ENCODE results near the gene ZNF124. TPM values are rescaled to one million over a fixed set of nuclear protein-coding genes. Genes with fewer than 3 reads are reported as not detected.
"Not testable (repeated sequence)": the region's sequence is repeated elsewhere in the genome, so short reads cannot be mapped to it uniquely, and the experiment has no call there.

Gene ZNF124
- total RNA-seq, 1 experiment from 2014 or later, result 30.2 TPM

DNA sequence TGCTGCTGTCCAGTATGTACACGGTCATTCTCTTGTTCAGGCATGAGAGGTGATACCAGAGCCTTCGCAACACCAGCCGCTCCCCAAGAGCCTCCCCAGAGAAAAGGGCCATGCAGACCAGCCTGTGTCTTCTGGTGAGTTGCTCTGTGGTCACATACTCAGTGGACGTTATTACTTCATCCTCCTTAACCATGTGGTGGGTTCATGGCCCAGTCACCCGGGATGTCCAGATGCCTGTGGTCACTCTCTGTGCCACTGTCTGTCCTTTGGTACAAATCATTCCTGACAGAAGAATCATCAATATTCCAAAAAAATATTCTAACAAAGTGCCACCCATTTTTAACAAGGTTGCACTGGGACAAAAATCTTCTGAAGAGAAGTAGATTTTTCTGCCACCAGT lies 8.8 kb upstream of the ZNF124 start:
- in situ Hi-C loops (cut with HindIII; ENCODE audit: low pct_unique_long_range_greater_than_20kb, low sequenced_read_pairs), result no loop called here
- no peak for DNase-seq (ENCODE audit: low read depth, low spot score)

DNA sequence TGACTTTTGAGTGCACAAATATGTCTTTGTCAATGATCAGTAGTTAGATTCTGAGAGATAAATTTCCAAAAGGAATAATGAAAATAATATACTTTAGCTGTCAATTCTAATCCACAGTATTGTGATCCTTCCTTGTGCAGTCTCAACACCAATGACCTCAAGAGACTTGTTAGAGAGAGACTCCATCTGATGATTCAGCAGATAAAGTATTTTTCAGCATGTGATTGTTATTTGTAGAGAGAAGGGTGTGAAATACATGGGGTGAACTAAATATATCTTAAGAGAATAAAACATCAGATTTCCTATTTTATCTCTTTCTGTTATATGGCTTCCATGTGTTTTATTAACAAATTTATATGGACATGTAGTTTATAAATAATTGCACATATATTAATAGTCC lies 5.9 kb upstream of the ZNF124 start:
- no peak for DNase-seq (ENCODE audit: low read depth, low spot score)
- in situ Hi-C loops (cut with HindIII; ENCODE audit: low pct_unique_long_range_greater_than_20kb, low sequenced_read_pairs), result no loop called here

DNA sequence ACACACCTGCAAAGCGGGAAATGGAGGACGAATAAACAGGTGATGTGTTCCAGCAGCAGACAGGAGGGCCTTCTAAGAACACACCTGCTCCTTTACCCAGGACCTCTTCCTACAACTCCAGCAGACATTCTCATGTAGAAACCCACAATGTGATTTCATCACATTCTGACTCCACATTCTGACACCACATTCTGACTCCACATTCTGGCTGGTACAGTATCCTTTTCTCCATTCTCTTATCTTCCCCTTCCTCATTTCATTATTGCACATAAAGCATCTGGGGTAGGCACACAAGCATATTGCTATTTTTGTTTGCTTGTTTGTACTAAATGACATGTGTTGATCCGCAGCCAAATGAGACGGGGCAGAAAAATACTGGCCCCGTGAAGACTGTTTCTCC lies 3.6 kb upstream of the ZNF124 start:
- no peak for DNase-seq (ENCODE audit: low read depth, low spot score)
- in situ Hi-C loops (cut with HindIII; ENCODE audit: low pct_unique_long_range_greater_than_20kb, low sequenced_read_pairs), result no loop called here

DNA sequence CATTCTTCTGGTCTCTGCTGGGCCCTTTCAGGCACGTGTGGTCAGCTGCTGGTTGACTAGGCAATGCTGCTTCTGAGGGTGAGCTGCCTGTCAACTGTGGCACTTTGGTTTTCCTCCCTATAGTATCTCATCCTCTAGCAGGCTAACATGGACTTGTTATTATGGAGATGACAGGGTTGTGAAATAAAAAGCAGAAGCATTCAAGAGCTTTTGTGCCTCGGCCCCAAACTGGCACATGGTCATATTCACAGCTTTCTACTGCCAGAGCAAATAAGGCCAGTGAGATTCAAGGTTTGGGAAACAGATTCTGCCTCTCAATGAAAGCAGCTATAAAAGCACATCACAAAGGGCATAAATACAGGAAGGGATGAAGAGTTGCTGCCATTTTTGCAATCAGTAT lies 1.6 kb upstream of the ZNF124 start:
- no peak for DNase-seq (ENCODE audit: low read depth, low spot score)
- in situ Hi-C loops (cut with HindIII; ENCODE audit: low pct_unique_long_range_greater_than_20kb, low sequenced_read_pairs), result no loop called here

DNA sequence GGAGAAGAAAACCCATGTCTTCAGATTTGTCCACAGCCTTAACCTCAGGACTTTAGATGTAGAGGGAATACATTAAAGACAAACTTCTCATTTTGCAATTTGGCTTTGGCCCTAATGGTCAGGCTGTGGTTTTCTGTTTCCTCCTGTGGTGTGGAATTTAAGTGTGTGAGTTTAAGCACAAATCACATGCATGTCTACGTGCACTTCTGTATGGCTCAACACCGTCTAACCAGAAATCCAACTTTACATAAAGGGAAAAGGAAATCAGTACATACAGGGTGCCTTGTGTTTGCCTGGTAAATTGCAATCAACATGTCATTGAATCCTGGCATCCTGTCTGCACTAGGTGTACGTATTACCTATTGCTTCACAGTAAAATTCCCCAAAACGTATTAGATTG lies 1.2 kb upstream of the ZNF124 start:
- in situ Hi-C loops (cut with HindIII; ENCODE audit: low pct_unique_long_range_greater_than_20kb, low sequenced_read_pairs), result no loop called here
- no peak for DNase-seq (ENCODE audit: low read depth, low spot score)

DNA sequence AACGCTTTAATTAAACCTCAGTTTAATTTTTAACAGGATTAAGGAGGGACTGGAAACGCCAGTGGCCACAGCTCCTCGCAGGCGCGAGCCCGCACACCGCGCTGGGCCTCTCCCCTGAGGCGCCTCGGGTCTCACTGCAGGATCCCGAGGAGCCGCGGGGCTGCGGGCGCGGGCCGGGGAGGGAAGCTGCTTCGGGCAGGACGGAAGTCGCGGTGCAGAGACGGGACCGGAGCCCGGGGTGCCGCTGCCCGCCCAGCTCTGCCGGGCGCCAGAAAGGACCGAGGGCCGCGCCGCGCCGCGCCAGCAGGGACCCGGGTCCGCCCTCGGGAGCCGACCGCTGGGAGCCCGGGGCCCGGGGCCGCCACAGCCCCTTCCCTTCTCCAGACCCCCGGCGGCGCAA lies 377 bp downstream of the ZNF124 start:
- DNase-seq (ENCODE audit: low read depth, low spot score); in situ Hi-C loops (cut with HindIII; ENCODE audit: low pct_unique_long_range_greater_than_20kb, low sequenced_read_pairs): not testable (repeated sequence)

DNA sequence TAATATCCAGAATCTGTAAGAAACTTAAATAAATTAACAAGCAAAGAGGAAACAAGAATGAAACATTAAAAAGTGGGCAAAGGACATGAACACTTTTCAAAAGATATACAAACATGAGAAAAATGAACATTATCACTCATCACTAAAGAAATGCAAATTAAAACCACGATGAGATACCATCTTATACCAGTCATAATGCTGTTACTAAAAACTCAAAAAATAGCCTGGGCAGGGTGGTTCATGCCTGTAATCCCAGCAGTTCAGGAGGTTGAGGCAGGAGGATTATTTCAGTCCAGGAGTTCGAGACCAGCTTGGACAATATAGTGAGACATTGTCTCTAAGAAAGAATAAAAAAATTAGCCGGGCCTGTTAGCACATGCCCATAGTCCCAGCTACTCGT lies 6.1 kb downstream of the ZNF124 start:
- DNase-seq (ENCODE audit: low read depth, low spot score), result no peak
- in situ Hi-C loops (cut with HindIII; ENCODE audit: low pct_unique_long_range_greater_than_20kb, low sequenced_read_pairs), result no loop called here

DNA sequence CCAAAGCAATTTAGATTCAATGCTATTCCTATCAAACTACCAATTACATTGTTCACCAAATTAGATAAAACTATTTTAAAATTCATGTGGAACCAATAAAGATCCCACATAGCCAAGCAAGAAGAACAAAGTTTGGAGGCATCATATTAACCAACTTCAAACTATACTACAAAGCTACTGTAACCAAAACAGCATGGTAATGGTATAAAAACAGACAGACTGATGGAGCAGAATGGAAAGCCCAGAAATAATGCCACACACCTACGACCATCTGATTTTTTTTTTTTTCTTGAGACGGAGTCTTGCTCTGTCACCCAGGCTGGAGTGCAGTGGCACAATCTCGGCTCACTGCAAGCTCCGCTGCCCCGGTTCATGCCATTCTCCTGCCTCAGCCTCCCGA lies 7.1 kb downstream of the ZNF124 start:
- no peak for DNase-seq (ENCODE audit: low read depth, low spot score)
- in situ Hi-C loops (cut with HindIII; ENCODE audit: low pct_unique_long_range_greater_than_20kb, low sequenced_read_pairs), result no loop called here

DNA sequence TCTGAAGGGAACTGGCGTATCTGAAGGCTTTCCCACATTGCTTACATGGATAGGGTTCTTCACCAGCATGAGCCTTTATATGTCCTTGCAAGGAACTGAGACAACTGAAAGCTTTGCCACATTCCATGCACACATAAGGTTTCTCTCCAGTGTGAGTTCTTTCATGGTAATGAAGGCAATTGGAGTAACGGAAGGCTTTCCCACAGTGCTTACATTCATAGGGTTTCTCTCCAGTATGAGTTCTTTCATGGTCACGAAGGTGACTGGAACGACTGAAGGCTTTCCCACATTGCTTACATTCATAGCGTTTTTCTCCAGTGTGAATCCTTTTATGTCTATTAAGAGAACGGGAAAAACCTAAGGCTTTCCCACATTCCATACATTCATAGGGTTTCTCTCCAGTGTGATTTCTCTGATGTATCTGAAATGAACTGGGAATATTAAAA lies 15.0 kb downstream of the ZNF124 start:
- DNase-seq (ENCODE audit: low read depth, low spot score), result no peak
- in situ Hi-C loops (cut with HindIII; ENCODE audit: low pct_unique_long_range_greater_than_20kb, low sequenced_read_pairs), result no loop called here

DNA sequence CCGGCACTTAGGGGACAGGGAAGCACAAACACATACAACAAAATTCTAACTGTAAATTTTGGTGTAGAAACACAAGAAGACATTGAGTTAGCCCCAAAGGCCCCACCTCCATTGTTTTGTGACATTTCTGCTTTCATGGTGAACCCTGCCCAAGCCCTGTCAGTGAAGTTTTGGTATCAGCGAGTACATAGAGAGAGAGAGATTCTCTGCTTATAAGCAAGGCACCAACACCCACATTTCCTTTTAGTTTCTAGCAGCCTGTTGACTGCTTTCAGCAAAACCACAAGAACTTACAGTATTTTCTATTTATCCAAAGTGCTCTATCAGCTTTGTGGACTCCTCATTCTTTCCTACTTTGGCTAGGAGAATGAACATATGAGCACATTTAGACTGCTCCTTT lies 24.0 kb downstream of the ZNF124 start:
- no peak for DNase-seq (ENCODE audit: low read depth, low spot score)
- in situ Hi-C loops (cut with HindIII; ENCODE audit: low pct_unique_long_range_greater_than_20kb, low sequenced_read_pairs), result no loop called here

DNA sequence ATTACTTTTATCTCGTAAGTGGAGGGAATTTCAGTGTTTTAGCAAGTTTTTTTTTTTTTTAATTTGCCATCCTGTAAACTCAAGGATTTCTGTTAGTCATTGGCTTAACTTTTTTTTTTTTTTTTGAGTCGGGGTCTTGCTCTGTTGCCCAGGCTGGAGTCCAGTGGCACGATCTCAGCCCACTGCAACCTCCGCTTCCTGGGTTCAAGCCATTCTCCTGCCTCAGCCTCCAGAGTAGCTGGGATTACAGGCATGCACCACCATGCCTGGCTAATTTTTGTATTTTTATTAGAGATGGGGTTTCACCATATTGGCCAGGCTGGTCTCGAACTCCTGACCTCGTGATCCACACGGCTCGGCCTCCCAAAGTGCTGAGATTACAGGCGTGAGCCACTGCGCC lies 24.7 kb downstream of the ZNF124 start:
- in situ Hi-C loops (cut with HindIII; ENCODE audit: low pct_unique_long_range_greater_than_20kb, low sequenced_read_pairs); DNase-seq (ENCODE audit: low read depth, low spot score): not testable (repeated sequence)

DNA sequence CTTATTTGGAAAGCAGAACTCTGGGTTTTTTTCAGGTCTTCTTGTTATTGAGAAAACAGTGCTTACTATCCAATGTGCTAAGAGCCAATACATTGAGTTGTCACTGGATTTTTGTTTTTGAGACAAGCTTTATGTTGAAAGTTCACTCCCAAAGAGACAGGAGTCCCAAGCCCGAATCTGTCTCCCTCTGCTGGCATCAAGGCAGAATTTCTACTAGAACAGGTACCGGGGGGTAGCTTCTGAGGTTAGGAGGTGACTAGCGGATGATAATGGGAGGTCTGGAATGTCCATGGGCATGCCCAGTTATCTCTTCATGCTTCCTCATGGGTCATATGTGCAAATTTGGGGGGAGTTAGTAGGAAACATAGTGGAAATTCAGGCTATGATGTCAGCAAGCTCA lies 25.1 kb downstream of the ZNF124 start:
- in situ Hi-C loops (cut with HindIII; ENCODE audit: low pct_unique_long_range_greater_than_20kb, low sequenced_read_pairs), result no loop called here
- no peak for DNase-seq (ENCODE audit: low read depth, low spot score)

DNA sequence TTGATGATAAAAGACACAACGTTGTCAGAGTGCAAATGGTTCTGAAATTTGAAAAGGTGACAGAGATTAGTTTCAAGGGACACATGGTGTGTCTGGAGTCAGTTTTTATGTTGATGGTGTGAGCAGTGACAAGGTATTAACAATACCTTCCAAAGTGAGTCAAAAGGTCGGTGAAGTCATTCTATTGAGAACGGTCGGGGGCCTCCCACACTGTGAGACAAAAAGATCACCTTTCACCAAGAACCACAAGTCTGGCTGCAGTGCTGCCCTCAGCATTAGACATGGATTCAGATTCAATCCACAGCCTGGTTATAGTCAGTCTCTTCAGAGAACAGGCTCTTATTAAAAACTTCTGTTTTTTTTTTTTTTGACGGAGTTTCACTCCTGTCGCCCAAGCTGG lies 26.5 kb downstream of the ZNF124 start:
- in situ Hi-C loops (cut with HindIII; ENCODE audit: low pct_unique_long_range_greater_than_20kb, low sequenced_read_pairs), result no loop called here
- DNase-seq (ENCODE audit: low read depth, low spot score), result no peak

DNA sequence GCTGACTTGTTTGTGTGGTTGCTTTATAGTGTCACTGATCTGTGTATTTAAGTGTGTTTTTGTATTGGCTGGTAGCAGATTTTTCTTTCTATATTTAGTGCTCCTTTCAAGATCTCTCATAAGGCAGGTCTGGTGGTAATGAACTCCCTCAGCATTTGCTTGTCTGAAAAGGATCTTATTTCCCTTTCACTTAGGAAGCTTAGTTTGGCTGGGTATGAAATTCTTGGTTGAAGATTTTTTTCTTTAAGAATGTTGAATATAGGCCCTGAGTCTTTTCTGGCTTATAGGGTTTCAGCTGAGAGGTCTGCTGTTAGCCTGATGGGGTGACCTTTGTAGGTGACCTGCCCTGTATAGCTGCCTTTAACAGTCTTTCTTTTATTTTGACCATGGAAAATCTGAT lies 32.3 kb downstream of the ZNF124 start:
- DNase-seq (ENCODE audit: low read depth, low spot score); in situ Hi-C loops (cut with HindIII; ENCODE audit: low pct_unique_long_range_greater_than_20kb, low sequenced_read_pairs): not testable (repeated sequence)

DNA sequence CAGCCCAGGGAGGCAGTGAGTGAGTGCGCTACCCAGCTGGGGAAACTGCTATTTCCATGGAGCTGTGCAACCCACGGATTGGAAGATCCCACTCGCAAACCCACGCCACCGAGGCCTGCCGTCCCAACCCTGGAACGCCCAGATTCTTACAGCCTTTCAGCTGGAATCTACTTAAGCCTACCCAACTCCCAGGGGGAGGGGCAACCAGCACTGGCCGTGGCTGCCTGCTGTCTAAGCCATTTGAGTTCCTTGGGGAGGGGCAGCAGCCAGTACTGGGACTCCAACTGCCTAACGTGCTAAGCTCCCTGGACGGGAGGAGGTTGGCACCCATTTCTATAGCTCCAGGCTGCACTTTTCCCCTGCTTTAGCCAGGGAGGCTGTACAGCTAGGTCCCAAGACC lies 40.6 kb downstream of the ZNF124 start:
- DNase-seq (ENCODE audit: low read depth, low spot score), result no peak
- in situ Hi-C loops (cut with HindIII; ENCODE audit: low pct_unique_long_range_greater_than_20kb, low sequenced_read_pairs), result no loop called here

DNA sequence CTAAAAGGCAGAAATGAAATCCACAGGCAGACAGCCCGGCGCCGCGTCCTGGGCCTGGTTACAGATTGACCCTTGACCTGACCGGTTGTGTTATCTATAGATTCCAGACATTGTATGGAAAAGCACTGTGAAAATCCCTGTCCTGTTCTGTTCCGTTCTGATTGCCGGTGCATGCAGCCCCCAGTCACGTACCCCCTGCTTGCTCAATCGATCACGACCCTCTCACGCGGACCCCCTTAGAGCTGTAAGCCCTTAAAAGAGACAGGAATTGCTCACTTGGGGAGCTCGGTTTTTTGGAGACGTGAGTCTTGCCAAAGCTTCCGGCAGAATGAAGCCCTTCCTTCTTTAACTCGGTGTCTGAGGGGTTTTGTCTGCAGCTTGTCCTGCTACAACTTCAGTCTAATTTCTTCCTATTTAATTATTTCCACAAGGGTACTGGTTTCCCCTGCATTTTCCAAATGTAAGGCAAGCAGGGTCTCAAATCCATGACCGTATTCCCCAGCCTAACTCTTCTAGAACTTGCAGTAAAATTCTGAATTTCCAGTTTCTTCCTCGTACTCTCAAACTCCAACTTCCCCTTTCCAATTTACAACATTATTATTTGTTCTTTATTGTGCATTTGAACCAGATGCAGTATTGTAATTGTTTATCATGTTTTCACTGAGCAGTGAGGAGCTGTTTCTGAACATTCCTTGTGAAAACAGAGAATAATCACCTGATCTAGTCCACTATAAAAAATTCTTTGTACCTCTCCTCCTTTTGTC lies 44.1 kb downstream of the ZNF124 start:
- DNase-seq (ENCODE audit: low read depth, low spot score); in situ Hi-C loops (cut with HindIII; ENCODE audit: low pct_unique_long_range_greater_than_20kb, low sequenced_read_pairs): not testable (repeated sequence)

DNA sequence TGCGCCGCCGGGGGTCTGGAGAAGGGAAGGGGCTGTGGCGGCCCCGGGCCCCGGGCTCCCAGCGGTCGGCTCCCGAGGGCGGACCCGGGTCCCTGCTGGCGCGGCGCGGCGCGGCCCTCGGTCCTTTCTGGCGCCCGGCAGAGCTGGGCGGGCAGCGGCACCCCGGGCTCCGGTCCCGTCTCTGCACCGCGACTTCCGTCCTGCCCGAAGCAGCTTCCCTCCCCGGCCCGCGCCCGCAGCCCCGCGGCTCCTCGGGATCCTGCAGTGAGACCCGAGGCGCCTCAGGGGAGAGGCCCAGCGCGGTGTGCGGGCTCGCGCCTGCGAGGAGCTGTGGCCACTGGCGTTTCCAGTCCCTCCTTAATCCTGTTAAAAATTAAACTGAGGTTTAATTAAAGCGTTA lies 45.2 kb downstream of the ZNF124 start:
- in situ Hi-C loops (cut with HindIII; ENCODE audit: low pct_unique_long_range_greater_than_20kb, low sequenced_read_pairs); DNase-seq (ENCODE audit: low read depth, low spot score): not testable (repeated sequence)

DNA sequence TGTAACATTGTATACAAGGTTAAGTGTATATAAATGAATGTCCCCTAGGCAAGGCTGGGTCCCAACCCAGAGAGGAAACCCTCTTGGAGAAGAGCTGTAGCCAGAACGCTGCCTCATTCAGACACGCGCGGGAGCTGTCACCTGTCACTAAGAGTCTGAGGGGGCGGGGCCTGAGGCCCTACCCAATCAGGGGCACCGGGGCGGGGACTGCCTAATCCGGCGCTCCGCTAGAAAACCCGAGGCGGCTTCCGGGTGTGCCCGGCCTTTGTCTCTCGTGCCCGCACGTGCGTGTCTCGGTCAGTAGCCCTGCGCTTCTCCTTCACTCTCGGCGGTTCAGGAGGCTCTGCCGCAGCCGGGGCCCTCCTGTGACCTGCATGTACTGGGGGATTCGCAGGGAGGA lies 45.7 kb downstream of the ZNF124 start:
- in situ Hi-C loops (cut with HindIII; ENCODE audit: low pct_unique_long_range_greater_than_20kb, low sequenced_read_pairs); DNase-seq (ENCODE audit: low read depth, low spot score): not testable (repeated sequence)

DNA sequence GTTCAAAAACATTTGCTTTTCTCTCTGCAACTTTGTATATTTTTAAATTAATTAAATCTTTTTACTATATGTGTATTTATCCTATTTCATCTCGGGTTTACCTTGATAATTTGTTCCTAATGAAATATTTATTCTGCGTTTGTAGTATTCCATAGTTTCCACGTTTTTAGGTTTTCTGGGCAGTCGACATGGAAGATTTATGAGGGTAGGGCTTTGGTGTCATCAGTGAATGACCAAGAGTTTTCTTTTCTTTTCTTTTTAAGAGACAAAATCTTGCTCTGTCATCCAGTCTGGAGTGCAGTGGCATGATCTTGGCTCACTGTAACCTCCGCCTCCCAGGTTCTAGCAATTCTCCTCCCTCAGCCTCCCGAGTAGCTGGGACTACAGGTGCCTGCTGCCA lies 50.4 kb downstream of the ZNF124 start:
- no peak for DNase-seq (ENCODE audit: low read depth, low spot score)
- in situ Hi-C loops (cut with HindIII; ENCODE audit: low pct_unique_long_range_greater_than_20kb, low sequenced_read_pairs), result no loop called here

DNA sequence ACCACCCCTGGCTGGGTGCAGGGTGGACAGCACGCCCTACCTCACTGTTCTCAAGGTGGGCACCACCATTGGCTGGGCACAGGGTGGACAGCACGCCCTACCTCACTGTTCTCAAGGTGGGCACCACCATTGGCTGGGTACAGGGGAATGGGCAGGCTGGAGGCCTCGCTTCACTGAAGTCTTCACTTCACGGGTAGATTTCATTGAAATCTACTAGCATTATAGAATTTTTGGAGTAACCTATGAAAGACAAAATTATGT lies 51.5 kb downstream of the ZNF124 start:
- in situ Hi-C loops (cut with HindIII; ENCODE audit: low pct_unique_long_range_greater_than_20kb, low sequenced_read_pairs), result not testable (repeated sequence)

More for the DNA sequence above, 51.5 kb downstream of the ZNF124 start:
- not testable (repeated sequence) for DNase-seq (ENCODE audit: low read depth, low spot score)
